LNCaP clone FGC (cell line): ENCODE data around the gene COTL1.

Source experiments
- DNase-seq: peaks from one replicate; pipeline ENCODE4 v3.0.0-alpha.2; 2011; ENCODE audit warnings: low read depth
- H3K4me3 ChIP-seq: 2 replicates; pipeline ENCODE4 v1.5.1; 2011; ENCODE audit warnings: mild to moderate bottlenecking, low read depth, low read length, control low read depth
- TF ChIP-seq, protein P1 (sequence below): IDR thresholded peaks from 2 replicates; pipeline ENCODE4 v1.5.1; 2012; ENCODE audit warnings: mild to moderate bottlenecking; ENCODE audit not compliant: control insufficient read depth, insufficient read depth; ENCODE audit errors: extremely low read depth

The COTL1 gene

GRCh38 chr16:84596161-84596560 lies 21.7 kb downstream of the COTL1 start:
- DNase-seq = no peak
- no peak overlapping the region for H3K4me3 ChIP-seq

GRCh38 chr16:84595052-84595481 lies 22.8 kb downstream of the COTL1 start:
- TF ChIP-seq, protein P1, sequence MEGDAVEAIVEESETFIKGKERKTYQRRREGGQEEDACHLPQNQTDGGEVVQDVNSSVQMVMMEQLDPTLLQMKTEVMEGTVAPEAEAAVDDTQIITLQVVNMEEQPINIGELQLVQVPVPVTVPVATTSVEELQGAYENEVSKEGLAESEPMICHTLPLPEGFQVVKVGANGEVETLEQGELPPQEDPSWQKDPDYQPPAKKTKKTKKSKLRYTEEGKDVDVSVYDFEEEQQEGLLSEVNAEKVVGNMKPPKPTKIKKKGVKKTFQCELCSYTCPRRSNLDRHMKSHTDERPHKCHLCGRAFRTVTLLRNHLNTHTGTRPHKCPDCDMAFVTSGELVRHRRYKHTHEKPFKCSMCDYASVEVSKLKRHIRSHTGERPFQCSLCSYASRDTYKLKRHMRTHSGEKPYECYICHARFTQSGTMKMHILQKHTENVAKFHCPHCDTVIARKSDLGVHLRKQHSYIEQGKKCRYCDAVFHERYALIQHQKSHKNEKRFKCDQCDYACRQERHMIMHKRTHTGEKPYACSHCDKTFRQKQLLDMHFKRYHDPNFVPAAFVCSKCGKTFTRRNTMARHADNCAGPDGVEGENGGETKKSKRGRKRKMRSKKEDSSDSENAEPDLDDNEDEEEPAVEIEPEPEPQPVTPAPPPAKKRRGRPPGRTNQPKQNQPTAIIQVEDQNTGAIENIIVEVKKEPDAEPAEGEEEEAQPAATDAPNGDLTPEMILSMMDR = no peak
- peak; percentile 90 for DNase-seq
- no peak overlapping the region for H3K4me3 ChIP-seq

More at GRCh38 chr16:84596161-84596560, 21.7 kb downstream of the COTL1 start:
- TF ChIP-seq, protein P1 = no peak

GRCh38 chr16:84594725-84595038 lies 23.2 kb downstream of the COTL1 start:
- no peak overlapping the region for H3K4me3 ChIP-seq
- DNase-seq = no peak
- TF ChIP-seq, protein P1 = no peak

DNA sequence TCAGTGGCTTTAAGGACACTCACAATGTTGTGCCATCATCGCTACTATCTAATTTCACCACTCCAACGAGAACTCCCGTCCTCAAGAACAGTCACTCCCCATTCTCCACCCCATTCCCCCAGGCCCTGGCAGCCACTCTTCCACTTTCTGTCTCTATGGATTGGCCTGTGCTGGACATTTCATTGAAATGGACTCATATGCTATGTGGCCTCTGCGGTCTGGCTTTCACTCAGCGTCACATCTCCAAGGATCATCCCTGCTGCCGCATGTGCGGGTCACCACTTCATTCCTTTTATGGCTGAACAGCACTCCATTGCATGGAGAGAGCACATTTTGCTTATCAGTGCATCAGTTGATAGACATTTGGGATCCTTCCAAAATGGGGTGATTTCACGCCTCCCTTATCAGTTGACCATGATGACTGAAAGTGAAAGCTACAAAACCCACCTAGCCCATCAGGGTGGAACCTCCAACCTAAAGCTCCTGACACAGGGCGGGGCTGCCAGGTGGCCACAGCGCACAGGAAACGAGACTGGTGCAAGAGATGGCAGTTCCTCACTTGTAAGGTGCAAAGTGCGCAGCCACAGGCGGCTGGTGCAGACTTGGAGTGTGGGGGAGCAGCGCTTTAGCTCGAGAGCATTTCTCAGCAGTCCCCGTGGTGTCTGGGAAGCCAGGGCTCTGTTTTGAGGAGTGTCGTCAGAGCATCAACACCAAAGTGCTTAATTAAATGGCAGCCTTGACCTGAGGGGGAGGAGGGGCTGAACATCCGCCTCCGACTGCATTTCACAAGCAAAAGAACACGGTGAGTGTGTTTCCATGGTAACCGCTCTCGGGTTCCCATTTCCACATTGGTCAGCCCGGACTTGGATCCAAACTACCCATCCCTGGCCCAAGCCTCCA lies 23.8 kb downstream of the COTL1 start:
- no peak overlapping the region for H3K4me3 ChIP-seq
- no peak for DNase-seq
- TF ChIP-seq, protein P1 = no peak

DNA sequence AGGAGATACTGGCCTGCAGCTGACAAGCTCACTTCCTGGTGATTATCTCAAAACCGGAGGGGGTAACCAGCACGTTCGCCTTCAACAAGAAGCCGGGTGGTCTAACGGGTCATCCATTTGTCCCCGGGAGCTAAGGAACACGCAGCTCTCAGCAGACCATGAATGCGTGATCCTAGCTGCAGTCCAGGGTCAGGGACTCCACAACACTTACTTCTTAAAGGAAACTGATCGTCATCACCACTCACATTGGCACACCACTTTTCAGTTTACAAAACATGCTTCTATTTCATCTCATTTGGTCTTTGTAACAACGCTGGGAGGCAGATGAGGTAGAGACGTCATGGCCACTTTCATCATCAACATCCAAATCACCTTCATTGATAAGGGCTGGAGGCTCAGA lies 25.2 kb downstream of the COTL1 start:
- no peak for DNase-seq
- TF ChIP-seq, protein P1 = no peak
- H3K4me3 ChIP-seq = no peak overlapping the region

GRCh38 chr16:84589975-84590719 lies 27.7 kb downstream of the COTL1 start:
- TF ChIP-seq, protein P1 = no peak
- DNase-seq = no peak
- no peak overlapping the region for H3K4me3 ChIP-seq

GRCh38 chr16:84588991-84589390 lies 28.9 kb downstream of the COTL1 start:
- TF ChIP-seq, protein P1 = no peak
- no peak for DNase-seq
- H3K4me3 ChIP-seq = no peak overlapping the region
